Panc1 (cell line): ENCODE results near the gene SKIC8. TPM values are rescaled to one million over a fixed set of nuclear protein-coding genes. Genes with fewer than 3 reads are reported as not detected.
A peak's percentile ranks its signal among the peaks of the same experiment; 100 is the strongest.

Source experiments
- ATAC-seq: fragments of 200-7000 bp; cut with Tn5 transposase; 2 replicates; pipeline ENCODE4 v1.9.1; 2020; ENCODE audit warnings: mild to moderate bottlenecking, moderate library complexity
- BruUV-seq: library from RNA; stranded (reverse); fragments of 400-500 nt; replicated peaks from 2 replicates; lab custom pipeline; 2021; lab: Mats Ljungman, UMichigan
- CTCF ChIA-PET: fragments of 300-600 bp; sonication (Branson Sonifier 250); formaldehyde crosslinking; loops from one replicate; lab custom pipeline; 2022; ENCODE audit warnings: antibody characterized with exemption; lab: Charles Lee
- POLR2A ChIA-PET: fragments of 300-600 bp; sonication (Branson Sonifier 250); formaldehyde crosslinking; loops from one replicate; lab custom pipeline; 2022; ENCODE audit warnings: antibody characterized with exemption; lab: Charles Lee
- DNase-seq: peaks from one replicate; pipeline ENCODE4 v3.0.0-alpha.2; 2010; ENCODE audit warnings: low read depth, low spot score
- H3K27ac ChIP-seq: 2 replicates; pipeline ENCODE4 v1.5.1; 2011; ENCODE audit warnings: mild to moderate bottlenecking, low read length, inconsistent platforms
- H3K27me3 ChIP-seq: fragments of 200-500 bp; sonication (Bioruptor generic); 2 replicates; pipeline ENCODE4 v1.6.0; 2014; ENCODE audit warnings: low read length, inconsistent platforms; ENCODE audit not compliant: control insufficient read depth, insufficient read depth
- H3K36me3 ChIP-seq: fragments of 200-500 bp; sonication (Bioruptor generic); 2 replicates; pipeline ENCODE4 v1.5.1; 2014; ENCODE audit warnings: inconsistent platforms, mild to moderate bottlenecking, low read length, moderate library complexity; ENCODE audit not compliant: control insufficient read depth, insufficient read depth
- H3K4me1 ChIP-seq: 2 replicates; pipeline ENCODE4 v1.5.1; 2011; ENCODE audit warnings: inconsistent platforms, mild to moderate bottlenecking, low read length, moderate library complexity; ENCODE audit not compliant: control insufficient read depth, insufficient read depth
- H3K4me3 ChIP-seq, 2 experiments: 2 replicates each; pipeline ENCODE4 v1.5.1; 2011 to 2012; ENCODE audit warnings: low read depth in 2 of 2, low read length in 2 of 2, mild to moderate bottlenecking in 2 of 2, inconsistent platforms in 1 of 2, moderate library complexity in 1 of 2
- H3K9me3 ChIP-seq: fragments of 200-500 bp; sonication (Bioruptor generic); 2 replicates; pipeline ENCODE4 v1.5.1; 2014; ENCODE audit warnings: low read depth, mild to moderate bottlenecking, inconsistent platforms, low read length, moderate library complexity; ENCODE audit not compliant: control insufficient read depth, insufficient read depth
- CTCF ChIP-seq: fragments of 450-650 bp; IDR thresholded peaks from 2 replicates; pipeline ENCODE4 v1.5.1; 2017; ENCODE audit warnings: mild to moderate bottlenecking
- POLR2AphosphoS5 ChIP-seq: IDR thresholded peaks from 2 replicates; pipeline ENCODE4 v1.6.1; 2012; ENCODE audit warnings: mild to moderate bottlenecking, low read depth, low read length, moderate library complexity
- REST ChIP-seq, 2 experiments: IDR thresholded peaks; 2 replicates each; pipeline ENCODE4 v1.6.1; 2011 to 2012; ENCODE audit warnings: low read depth in 2 of 2, control low read depth in 1 of 2, low read length in 1 of 2, mild to moderate bottlenecking in 1 of 2, moderate library complexity in 1 of 2; ENCODE audit not compliant: insufficient read depth in 1 of 2
- SIN3A ChIP-seq: IDR thresholded peaks from 2 replicates; pipeline ENCODE4 v1.6.1; 2012; ENCODE audit warnings: low read depth, mild to moderate bottlenecking, low read length, moderate library complexity, borderline replicate concordance; ENCODE audit not compliant: insufficient read depth
- TCF7L2 ChIP-seq: IDR thresholded peaks from 2 replicates; pipeline ENCODE4 v1.6.1; 2011; ENCODE audit warnings: mild to moderate bottlenecking, low read depth, low read length, inconsistent platforms
- in situ Hi-C: cut with HindIII; loops from 2 replicates; pipeline ENCODE4 v1.10.0; 2016; ENCODE audit warnings: low sequenced_read_pairs, low pct_unique_long_range_greater_than_20kb
- intact Hi-C: fragments of 100-400 bp; cut with micrococcal nuclease; formaldehyde crosslinking; loops from one replicate; pipeline ENCODE4 v1.10.0; 2022; ENCODE audit not compliant: unreplicated experiment
- total RNA-seq: library from RNA; stranded (reverse); gene quantifications from one replicate; pipeline ENCODE4 v1.2.1, GENCODE V29; 2021; ENCODE audit not compliant: unreplicated experiment

The SKIC8 gene
- total RNA-seq, 1 experiment from 2014 or later = 66.3 TPM

GRCh38 chr15:78306176-78306774, 6.9 kb upstream of the SKIC8 start:
- ChIA-PET CTCF (no interaction called here), POLR2A (no interaction called here)
- ATAC-seq (peak; percentile 24; the same call in 1 of the 2 replicates), DNase-seq (no peak)
- intact Hi-C loops = loop anchor here (5.0 kb wide), 1 partner anchor 176 kb away; no protein-coding TSS in a partner anchor
- no peaks in the 10 kb centered on the region for H3K9me3 ChIP-seq
- no peak overlapping the region for H3K4me3 ChIP-seq
- TF ChIP-seq SIN3A (no peak), CTCF (no peak), TCF7L2 (no peak), REST (IDR thresholded peaks at IDR 0.05; ENCODE audit: insufficient read depth in 1 of 2, low read depth in 2 of 2, low read length in 1 of 2) (no peak), POLR2AphosphoS5 (no peak)
- no peaks in the 10 kb centered on the region for H3K36me3 ChIP-seq
- in situ Hi-C loops = no loop called here
- BruUV-seq = no TSS peak
- no peak overlapping the region; the same call in 1 of the 2 replicates for H3K27ac ChIP-seq
- no peaks in the 10 kb centered on the region for H3K27me3 ChIP-seq
- H3K4me1 ChIP-seq = peaks cover 5% of the 10 kb centered on the region; the same call in 1 of the 2 replicates

- Histone ChIP-seq H3K36me3 (no peaks in the 10 kb centered on the region), H3K4me1 (peaks cover 5% of the 10 kb centered on the region), H3K27me3 (no peaks in the 10 kb centered on the region), H3K4me3 (no peak overlapping the region), H3K9me3 (no peaks in the 10 kb centered on the region), H3K27ac (no peak overlapping the region)
- CTCF ChIA-PET = no interaction called here
- POLR2A ChIA-PET = no interaction called here
- BruUV-seq = no TSS peak
- in situ Hi-C loops = no loop called here
- ATAC-seq (no peak), DNase-seq (no peak)
- intact Hi-C loops = loop anchor here (5.0 kb wide), 1 partner anchor 178 kb away; no protein-coding TSS in a partner anchor
- TF ChIP-seq TCF7L2 (no peak), SIN3A (no peak), POLR2AphosphoS5 (no peak), REST (IDR thresholded peaks at IDR 0.05; ENCODE audit: insufficient read depth in 1 of 2, low read depth in 2 of 2, low read length in 1 of 2) (no peak), CTCF (no peak)
Measured at GRCh38 chr15:78304216-78305066, 5.0 kb upstream of the SKIC8 start.
